Right atrium auricular region (tissue), 2 donors: ENCODE measurements around the gene PGK1. TPM values are rescaled to one million over a fixed set of nuclear protein-coding genes. Genes with fewer than 3 reads are reported as not detected.
"Not testable (repeated sequence)": the region's sequence is repeated elsewhere in the genome, so short reads cannot be mapped to it uniquely, and the experiment has no call there.

Experiments used
- DNase-seq: peaks from one replicate; pipeline ENCODE4 v3.0.0-alpha.2; 2019; ENCODE audit warnings: low spot score
- H3K27ac ChIP-seq, 2 donors: fragments of 200-600 bp; sonication (generic); 1 replicate in 1 of 2; 2 replicates in 1 of 2; pipeline ENCODE4 v1.5.1; 2016 to 2019
- H3K27me3 ChIP-seq, 2 donors: fragments of 200-600 bp; sonication (generic); one replicate each; pipeline versions ENCODE4 v1.5.1 to v1.6.0; 2017 to 2019
- H3K36me3 ChIP-seq: fragments of 200-600 bp; sonication (generic); one replicate; pipeline ENCODE4 v1.5.1; 2016
- H3K4me1 ChIP-seq, 2 donors: fragments of 200-600 bp; sonication (generic); one replicate each; pipeline versions ENCODE4 v1.5.1 to v1.6.0; 2017 to 2019
- H3K4me3 ChIP-seq, 2 donors: fragments of 200-600 bp; sonication (generic); 1 replicate in 1 of 2; 2 replicates in 1 of 2; pipeline ENCODE4 v1.5.1; 2017 to 2019; ENCODE audit warnings: mild to moderate bottlenecking in 1 of 2, moderate library complexity in 1 of 2
- H3K9me3 ChIP-seq, 2 donors: fragments of 200-600 bp; sonication (generic); one replicate each; pipeline ENCODE4 v1.5.1; 2019
- total RNA-seq, 2 donors: library from RNA; depleted of rRNA; stranded (reverse); fragments of >200 nt; gene quantifications; one replicate each; pipeline ENCODE4 v1.1.0, GENCODE V29; 2016
- TF ChIP-seq, protein P1 (sequence below), 2 donors: fragments of 200-600 bp; sonication (generic); IDR thresholded peaks; one replicate each; pipeline ENCODE4 v1.5.1; 2019; ENCODE audit warnings: antibody characterized with exemption in 2 of 2

Gene PGK1
- total RNA-seq, 2 donors from 2014 or later, result 197 to 263 TPM

DNA sequence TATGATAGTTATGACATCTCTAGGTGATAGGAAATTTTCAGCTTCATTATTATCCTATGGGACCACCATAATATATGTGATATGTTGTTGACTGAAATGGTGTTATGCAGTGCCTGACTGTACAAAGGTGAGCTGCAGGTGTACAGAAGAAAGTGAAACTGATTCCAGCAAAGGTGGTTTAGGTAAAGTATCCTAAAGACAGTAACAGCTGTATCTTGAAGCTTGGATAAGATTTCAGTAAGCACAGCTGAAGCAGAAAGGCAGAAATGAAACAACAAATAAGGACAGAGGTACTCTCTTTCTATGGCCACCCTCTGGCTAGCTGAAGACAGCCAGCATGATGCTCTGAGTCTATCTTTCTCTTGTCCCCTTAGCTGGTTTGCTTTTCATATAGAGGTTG lies 30.0 kb upstream of the PGK1 start:
- H3K4me3 ChIP-seq, result no peak overlapping the region
- no peak overlapping the region for H3K27ac ChIP-seq
- TF ChIP-seq, protein P1, sequence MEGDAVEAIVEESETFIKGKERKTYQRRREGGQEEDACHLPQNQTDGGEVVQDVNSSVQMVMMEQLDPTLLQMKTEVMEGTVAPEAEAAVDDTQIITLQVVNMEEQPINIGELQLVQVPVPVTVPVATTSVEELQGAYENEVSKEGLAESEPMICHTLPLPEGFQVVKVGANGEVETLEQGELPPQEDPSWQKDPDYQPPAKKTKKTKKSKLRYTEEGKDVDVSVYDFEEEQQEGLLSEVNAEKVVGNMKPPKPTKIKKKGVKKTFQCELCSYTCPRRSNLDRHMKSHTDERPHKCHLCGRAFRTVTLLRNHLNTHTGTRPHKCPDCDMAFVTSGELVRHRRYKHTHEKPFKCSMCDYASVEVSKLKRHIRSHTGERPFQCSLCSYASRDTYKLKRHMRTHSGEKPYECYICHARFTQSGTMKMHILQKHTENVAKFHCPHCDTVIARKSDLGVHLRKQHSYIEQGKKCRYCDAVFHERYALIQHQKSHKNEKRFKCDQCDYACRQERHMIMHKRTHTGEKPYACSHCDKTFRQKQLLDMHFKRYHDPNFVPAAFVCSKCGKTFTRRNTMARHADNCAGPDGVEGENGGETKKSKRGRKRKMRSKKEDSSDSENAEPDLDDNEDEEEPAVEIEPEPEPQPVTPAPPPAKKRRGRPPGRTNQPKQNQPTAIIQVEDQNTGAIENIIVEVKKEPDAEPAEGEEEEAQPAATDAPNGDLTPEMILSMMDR (IDR thresholded peaks at IDR 0.05), result no peak
- H3K36me3 ChIP-seq, result no peaks in the 10 kb centered on the region
- H3K9me3 ChIP-seq, result peaks cover 0 to 18% of the 10 kb centered on the region in 2 donors
- H3K4me1 ChIP-seq, result no peaks in the 10 kb centered on the region
- DNase-seq, result no peak
- no peaks in the 10 kb centered on the region for H3K27me3 ChIP-seq

DNA sequence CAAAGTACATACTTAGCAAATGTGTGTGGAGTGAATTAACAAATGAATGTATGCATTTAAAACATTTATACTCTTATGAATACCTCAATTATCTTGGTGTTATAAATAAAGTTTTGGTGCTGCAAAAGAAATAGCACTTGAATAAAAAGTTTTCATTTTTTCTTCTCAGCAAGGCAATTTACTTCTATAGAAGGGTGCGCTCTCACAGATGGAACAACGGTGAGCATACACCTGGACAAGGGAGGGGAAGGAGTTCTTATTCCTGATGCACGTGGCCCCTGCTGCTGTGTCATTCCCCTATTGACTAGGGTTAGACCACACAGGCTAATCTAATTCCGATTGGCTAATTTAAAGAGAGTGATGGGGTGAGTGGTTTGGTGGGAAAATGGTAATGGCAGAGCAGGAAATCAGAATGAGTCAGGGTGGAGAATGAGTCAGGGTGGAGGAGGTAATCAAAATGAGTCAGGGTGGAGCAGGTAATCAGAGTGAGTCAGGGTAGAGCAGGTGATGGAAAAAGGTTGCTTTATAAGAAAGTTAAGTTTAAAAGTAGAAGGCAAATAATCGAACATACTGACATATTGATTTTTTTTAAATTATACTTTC lies 28.2 kb upstream of the PGK1 start:
- Histone ChIP-seq H3K4me1 (no peaks in the 10 kb centered on the region), H3K27me3 (no peaks in the 10 kb centered on the region), H3K36me3 (no peaks in the 10 kb centered on the region), H3K4me3 (no peak overlapping the region), H3K9me3 (peaks cover 0 to 12% of the 10 kb centered on the region in 2 donors), H3K27ac (no peak overlapping the region)
- no peak for DNase-seq
- TF ChIP-seq, protein P1 (IDR thresholded peaks at IDR 0.05), result no peak

DNA sequence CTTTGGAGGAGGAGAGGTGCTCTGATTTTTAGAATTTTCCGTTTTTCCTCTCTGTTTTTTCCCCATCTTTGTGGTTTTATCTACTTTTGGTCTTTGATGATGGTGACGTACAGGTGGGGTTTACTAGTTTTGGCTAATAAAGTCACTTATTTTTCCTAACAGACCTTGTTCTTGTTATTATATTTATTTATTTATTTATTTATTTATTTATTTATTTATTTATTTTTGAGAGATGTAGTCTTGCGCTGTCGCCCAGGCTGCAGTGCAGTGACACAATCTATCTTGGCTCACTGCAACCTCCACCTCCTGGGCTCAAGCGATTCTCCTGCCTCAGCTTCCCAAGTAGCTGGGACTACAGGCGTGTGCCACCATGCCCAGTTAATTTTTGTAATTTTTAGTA lies 22.6 kb upstream of the PGK1 start:
- not testable (repeated sequence) for H3K9me3 ChIP-seq, H3K4me3 ChIP-seq, DNase-seq, H3K4me1 ChIP-seq, H3K27me3 ChIP-seq, H3K36me3 ChIP-seq, H3K27ac ChIP-seq

DNA sequence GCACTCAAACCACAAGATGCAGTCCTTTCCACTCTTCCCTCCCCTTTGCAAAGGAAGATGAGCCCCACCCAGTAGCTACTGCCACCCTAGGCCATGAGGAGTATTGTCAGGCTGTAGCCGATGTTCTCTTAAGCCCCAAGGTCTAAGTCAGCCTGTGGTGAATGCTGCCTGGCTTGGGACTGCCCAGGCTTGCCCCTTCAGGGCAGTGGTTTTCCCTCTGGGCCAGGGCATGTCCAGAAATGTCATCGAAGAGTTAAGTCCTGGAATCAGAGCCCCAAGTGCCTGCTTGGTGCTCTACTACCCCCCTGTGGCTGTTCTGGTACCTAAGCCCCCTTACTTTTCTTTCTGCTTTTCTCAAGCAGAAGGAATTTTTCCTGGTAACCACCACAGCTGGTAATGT lies 11.8 kb upstream of the PGK1 start:
- DNase-seq, result no peak
- Histone ChIP-seq H3K9me3 (peaks cover 0 to 17% of the 10 kb centered on the region in 2 donors), H3K4me1 (no peaks in the 10 kb centered on the region), H3K27ac (no peak overlapping the region), H3K4me3 (no peak overlapping the region), H3K27me3 (no peaks in the 10 kb centered on the region), H3K36me3 (no peaks in the 10 kb centered on the region)
- TF ChIP-seq, protein P1 (IDR thresholded peaks at IDR 0.05), result peak in 1 of 2 donors; percentile 27

DNA sequence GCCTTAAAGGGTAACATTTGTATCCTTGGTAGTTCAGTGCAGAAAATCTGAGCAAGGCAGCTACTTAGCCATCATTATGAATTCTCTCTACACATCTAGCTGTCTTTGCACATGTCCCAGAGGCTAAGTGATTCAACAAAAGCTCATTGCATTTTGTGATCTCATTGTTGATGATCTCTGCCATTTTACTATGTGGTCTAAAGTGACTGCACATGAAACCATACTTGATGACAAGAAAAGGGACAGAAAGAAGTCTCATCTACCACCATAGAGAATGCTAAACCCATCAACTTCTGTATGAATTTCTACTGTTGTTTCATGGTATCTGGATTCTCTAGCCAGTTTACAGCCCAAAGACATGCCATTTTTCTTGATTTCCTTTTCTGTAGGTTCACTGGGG lies 5.9 kb upstream of the PGK1 start:
- Histone ChIP-seq H3K36me3 (no peaks in the 10 kb centered on the region), H3K9me3 (no peaks in the 10 kb centered on the region), H3K4me1 (no peaks in the 10 kb centered on the region), H3K4me3 (no peak overlapping the region), H3K27ac (no peak overlapping the region), H3K27me3 (no peaks in the 10 kb centered on the region)
- TF ChIP-seq, protein P1 (IDR thresholded peaks at IDR 0.05), result no peak
- DNase-seq, result no peak

DNA sequence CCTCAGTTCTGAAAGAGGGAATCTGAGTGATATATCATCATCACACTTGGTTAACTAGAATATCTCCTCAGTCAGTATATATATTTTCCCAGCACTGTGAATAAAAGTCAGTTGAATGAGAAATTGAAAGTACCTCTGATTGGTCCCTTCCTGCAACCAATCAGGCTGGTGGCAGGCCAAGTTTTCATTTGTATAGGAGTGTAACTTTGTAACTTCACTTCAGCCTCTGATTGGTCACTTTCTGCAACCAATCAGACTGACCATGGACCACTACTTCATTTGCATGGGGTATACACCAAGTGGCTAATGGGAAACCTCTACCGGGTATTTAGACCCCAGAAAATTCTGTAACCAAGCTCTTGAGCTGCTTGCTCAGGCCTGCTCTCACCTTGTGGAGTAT lies 2.0 kb upstream of the PGK1 start:
- no peak overlapping the region for H3K27ac ChIP-seq
- peaks cover 0 to 19% of the 10 kb centered on the region in 2 donors for H3K4me1 ChIP-seq
- H3K9me3 ChIP-seq, result no peaks in the 10 kb centered on the region
- DNase-seq, result no peak
- H3K27me3 ChIP-seq, result no peaks in the 10 kb centered on the region
- TF ChIP-seq, protein P1 (IDR thresholded peaks at IDR 0.05), result no peak
- H3K4me3 ChIP-seq, result no peak overlapping the region
- H3K36me3 ChIP-seq, result no peaks in the 10 kb centered on the region
